GM23338 (cell line): ENCODE measurements around the gene TENM4. TPM values are rescaled to one million over a fixed set of nuclear protein-coding genes. Genes with fewer than 3 reads are reported as not detected.

ENCODE experiments used
- ATAC-seq: fragments of 200-7000 bp; cut with Tn5 transposase; 3 replicates; pipeline ENCODE4 v1.9.1; 2020
- DNase-seq: peaks from one replicate; pipeline ENCODE4 v3.0.0-alpha.2; 2015; ENCODE audit warnings: low spot score
- H2AFZ ChIP-seq: fragments of 200-600 bp; sonication (generic); 2 replicates; pipeline ENCODE4 v1.8.0; 2016; ENCODE audit warnings: antibody characterized with exemption, mild to moderate bottlenecking, moderate library complexity
- H3F3A ChIP-seq: fragments of 200-600 bp; sonication (generic); replicated peaks from 2 replicates; pipeline ENCODE4 v1.8.0; 2017; ENCODE audit warnings: antibody characterized with exemption, mixed run types, low read depth
- H3K27ac ChIP-seq: fragments of 200-600 bp; sonication (generic); 2 replicates; pipeline ENCODE4 v1.6.1; 2016; ENCODE audit warnings: low read depth
- H3K27me3 ChIP-seq: fragments of 200-600 bp; sonication (generic); 2 replicates; pipeline ENCODE4 v1.8.0; 2016; ENCODE audit warnings: mild to moderate bottlenecking, mixed run types, moderate library complexity; ENCODE audit not compliant: insufficient read depth
- H3K36me3 ChIP-seq: fragments of 200-600 bp; sonication (generic); 2 replicates; pipeline ENCODE4 v1.8.0; 2016; ENCODE audit warnings: mild to moderate bottlenecking; ENCODE audit not compliant: insufficient read depth
- H3K4me1 ChIP-seq: fragments of 200-600 bp; sonication (generic); 2 replicates; pipeline ENCODE4 v1.8.0; 2016; ENCODE audit warnings: mild to moderate bottlenecking, moderate library complexity; ENCODE audit not compliant: insufficient read depth
- H3K4me2 ChIP-seq: fragments of 200-600 bp; sonication (generic); 2 replicates; pipeline ENCODE4 v1.7.1; 2017; ENCODE audit warnings: mixed run types
- H3K4me3 ChIP-seq: fragments of 200-600 bp; sonication (generic); 2 replicates; pipeline ENCODE4 v1.6.1; 2016; ENCODE audit warnings: mixed run types
- H3K79me2 ChIP-seq: fragments of 200-600 bp; sonication (generic); replicated peaks from 2 replicates; pipeline ENCODE4 v1.8.0; 2017; ENCODE audit warnings: mild to moderate bottlenecking; ENCODE audit not compliant: insufficient read depth
- H3K9me2 ChIP-seq: fragments of 200-600 bp; sonication (generic); 2 replicates; pipeline ENCODE4 v1.8.0; 2017; ENCODE audit not compliant: insufficient read depth
- H4K20me1 ChIP-seq: fragments of 200-600 bp; sonication (generic); replicated peaks from 2 replicates; pipeline ENCODE4 v1.8.0; 2017; ENCODE audit warnings: mild to moderate bottlenecking; ENCODE audit not compliant: insufficient read depth
- H3K27ac Mint-ChIP-seq: 2 replicates; pipeline ENCODE4 v1.8.0; 2020; ENCODE audit warnings: inconsistent platforms, mild to moderate bottlenecking, moderate library complexity, mixed read lengths
- H3K27me3 Mint-ChIP-seq: 3 replicates; pipeline ENCODE4 v1.8.0; 2022; ENCODE audit warnings: low read depth, mild to moderate bottlenecking, moderate library complexity, mixed read lengths, inconsistent platforms; ENCODE audit not compliant: insufficient read depth, poor library complexity
- H3K36me3 Mint-ChIP-seq: 3 replicates; pipeline ENCODE4 v1.8.0; 2021; ENCODE audit warnings: low read depth, mild to moderate bottlenecking, inconsistent platforms, moderate library complexity, mixed read lengths
- H3K4me1 Mint-ChIP-seq: 3 replicates; pipeline ENCODE4 v1.8.0; 2020; ENCODE audit warnings: mild to moderate bottlenecking, inconsistent platforms, mixed read lengths
- H3K4me3 Mint-ChIP-seq: 3 replicates; pipeline ENCODE4 v1.8.0; 2021; ENCODE audit warnings: moderate library complexity, mild to moderate bottlenecking, inconsistent platforms, mixed read lengths
- H3K9me3 Mint-ChIP-seq: 3 replicates; pipeline ENCODE4 v1.8.0; 2020; ENCODE audit warnings: moderate library complexity, mild to moderate bottlenecking, inconsistent platforms, mixed read lengths
- CTCF ChIP-seq, 2 experiments: fragments of 200-600 bp in 1 of 2; sonication (generic) in 1 of 2; conservative IDR thresholded peaks; 2 replicates each; pipeline versions ENCODE4 v1.5.1 to v1.6.1; 2016 to 2017; ENCODE audit warnings: antibody characterized with exemption in 2 of 2, low read depth in 2 of 2, mild to moderate bottlenecking in 2 of 2, moderate library complexity in 1 of 2
- ETS1 ChIP-seq: IDR thresholded peaks from 2 replicates; pipeline ENCODE4 v1.6.1; 2016; ENCODE audit warnings: antibody characterized with exemption
- EZH2phosphoT487 ChIP-seq: fragments of 200-600 bp; sonication (generic); IDR thresholded peaks from one replicate; pipeline ENCODE4 v1.8.1; 2018; ENCODE audit warnings: antibody characterized with exemption; ENCODE audit not compliant: unreplicated experiment
- JUNB ChIP-seq: IDR thresholded peaks from one replicate; pipeline ENCODE4 v1.6.1; 2016; ENCODE audit warnings: antibody characterized with exemption; ENCODE audit not compliant: unreplicated experiment
- NANOG ChIP-seq: IDR thresholded peaks from 2 replicates; pipeline ENCODE4 v1.6.1; 2016; ENCODE audit warnings: antibody characterized with exemption, borderline replicate concordance
- POLR2AphosphoS5 ChIP-seq: IDR thresholded peaks from 2 replicates; pipeline ENCODE4 v1.6.1; 2016; ENCODE audit warnings: antibody characterized with exemption, low read depth
- STAT1 ChIP-seq: IDR thresholded peaks from one replicate; pipeline ENCODE4 v1.6.1; 2016; ENCODE audit warnings: antibody characterized with exemption; ENCODE audit not compliant: unreplicated experiment
- ZNF114 ChIP-seq: fragments of 250-450 bp; sonication (Bioruptor Pico); IDR thresholded peaks from 2 replicates; pipeline ENCODE4 v1.5.0; 2020; ENCODE audit warnings: mild to moderate bottlenecking, moderate library complexity
- ZNF331 ChIP-seq: fragments of 250-450 bp; sonication (Bioruptor Pico); IDR thresholded peaks from 2 replicates; pipeline ENCODE4 v1.5.0; 2020; ENCODE audit warnings: low read depth, mild to moderate bottlenecking, moderate library complexity
- polyA plus RNA-seq: library from polyadenylated mRNA; unstranded; fragments of >200 nt; fragmentation: Nextera tagmentation; extraction: Ambion mirVana; gene quantifications from 2 replicates; pipeline ENCODE4 v1.2.1, GENCODE V29; 2016
- total RNA-seq: library from RNA; depleted of rRNA; stranded (reverse); fragments of >200 nt; shearing (Covaris generic); gene quantifications from 2 replicates; pipeline ENCODE4 v1.2.3, GENCODE V29; 2014
- TF ChIP-seq, protein P1 (sequence below): fragments of 250-450 bp; sonication (Bioruptor Pico); IDR thresholded peaks from 2 replicates; pipeline ENCODE4 v1.5.0; 2020; ENCODE audit warnings: mild to moderate bottlenecking, moderate library complexity

TENM4 gene
- total and polyA plus RNA-seq, 2 experiments from 2014 or later = 7.3 TPM

DNA sequence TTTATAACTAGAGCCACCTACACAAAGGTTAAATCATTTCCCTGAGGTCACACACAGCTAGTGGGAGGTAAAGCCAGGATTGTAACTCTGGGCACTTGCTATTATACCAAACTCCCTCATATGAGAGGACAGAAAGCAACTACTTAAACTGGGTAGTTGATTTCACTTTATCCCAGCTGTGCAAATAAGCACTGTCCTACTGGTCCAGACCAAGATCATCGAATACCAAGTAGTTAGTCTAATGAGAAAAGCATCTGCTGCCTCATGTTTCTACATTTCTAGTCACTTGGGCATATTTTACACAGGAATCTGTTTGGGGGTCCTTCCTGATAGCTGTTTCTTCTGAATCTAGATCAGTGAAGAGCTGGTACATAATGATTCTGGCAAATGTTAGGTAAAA lies 687.5 kb downstream of the TENM4 start:
- Mint-ChIP-seq H3K36me3 (no peaks in the 10 kb centered on the region), H3K4me3 (no peak overlapping the region), H3K9me3 (no peaks in the 10 kb centered on the region), H3K27me3 (no peaks in the 10 kb centered on the region), H3K4me1 (no peaks in the 10 kb centered on the region), H3K27ac (no peak overlapping the region)
- no peak overlapping the region for H3K27ac ChIP-seq
- H4K20me1 ChIP-seq = no peaks in the 10 kb centered on the region
- H2AFZ ChIP-seq = no peak overlapping the region
- H3K36me3 ChIP-seq = no peaks in the 10 kb centered on the region
- H3K9me2 ChIP-seq = no peaks in the 10 kb centered on the region
- no peaks in the 10 kb centered on the region for H3F3A ChIP-seq
- TF ChIP-seq EZH2phosphoT487 (no peak), POLR2AphosphoS5 (no peak)
- no peaks in the 10 kb centered on the region for H3K27me3 ChIP-seq
- DNase-seq (no peak), ATAC-seq (no peak)
- H3K79me2 ChIP-seq = no peaks in the 10 kb centered on the region
- no peaks in the 10 kb centered on the region for H3K4me1 ChIP-seq
- no peak overlapping the region for H3K4me2 ChIP-seq
- H3K4me3 ChIP-seq = no peak overlapping the region

- H3K9me2 ChIP-seq = no peaks in the 10 kb centered on the region
- H3K27ac Mint-ChIP-seq = no peak overlapping the region
- DNase-seq (no peak), ATAC-seq (no peak)
- H3K79me2 ChIP-seq = no peaks in the 10 kb centered on the region
- no peak overlapping the region for H2AFZ ChIP-seq
- no peaks in the 10 kb centered on the region for H3K27me3 ChIP-seq
- no peak overlapping the region for H3K4me3 Mint-ChIP-seq
- no peak overlapping the region for H3K27ac ChIP-seq
- no peak overlapping the region for H3K4me2 ChIP-seq
- no peaks in the 10 kb centered on the region for H3K4me1 ChIP-seq
- no peaks in the 10 kb centered on the region for H4K20me1 ChIP-seq
- H3K36me3 ChIP-seq = no peaks in the 10 kb centered on the region
- no peaks in the 10 kb centered on the region for H3K9me3 Mint-ChIP-seq
- H3K36me3 Mint-ChIP-seq = no peaks in the 10 kb centered on the region
- no peak overlapping the region for H3K4me3 ChIP-seq
- no peaks in the 10 kb centered on the region for H3K27me3 Mint-ChIP-seq
- H3F3A ChIP-seq = no peaks in the 10 kb centered on the region
- H3K4me1 Mint-ChIP-seq = no peaks in the 10 kb centered on the region
- TF ChIP-seq ETS1 (no peak), CTCF (conservative IDR thresholded peaks at IDR 0.05; ENCODE audit: low read depth in 2 of 2) (no peak), STAT1 (no peak), ZNF331 (CRISPR knock-in tag) (no peak), POLR2AphosphoS5 (no peak), EZH2phosphoT487 (no peak), NANOG (no peak), ZNF114 (CRISPR knock-in tag) (no peak), JUNB (no peak)
- TF ChIP-seq, protein P1, sequence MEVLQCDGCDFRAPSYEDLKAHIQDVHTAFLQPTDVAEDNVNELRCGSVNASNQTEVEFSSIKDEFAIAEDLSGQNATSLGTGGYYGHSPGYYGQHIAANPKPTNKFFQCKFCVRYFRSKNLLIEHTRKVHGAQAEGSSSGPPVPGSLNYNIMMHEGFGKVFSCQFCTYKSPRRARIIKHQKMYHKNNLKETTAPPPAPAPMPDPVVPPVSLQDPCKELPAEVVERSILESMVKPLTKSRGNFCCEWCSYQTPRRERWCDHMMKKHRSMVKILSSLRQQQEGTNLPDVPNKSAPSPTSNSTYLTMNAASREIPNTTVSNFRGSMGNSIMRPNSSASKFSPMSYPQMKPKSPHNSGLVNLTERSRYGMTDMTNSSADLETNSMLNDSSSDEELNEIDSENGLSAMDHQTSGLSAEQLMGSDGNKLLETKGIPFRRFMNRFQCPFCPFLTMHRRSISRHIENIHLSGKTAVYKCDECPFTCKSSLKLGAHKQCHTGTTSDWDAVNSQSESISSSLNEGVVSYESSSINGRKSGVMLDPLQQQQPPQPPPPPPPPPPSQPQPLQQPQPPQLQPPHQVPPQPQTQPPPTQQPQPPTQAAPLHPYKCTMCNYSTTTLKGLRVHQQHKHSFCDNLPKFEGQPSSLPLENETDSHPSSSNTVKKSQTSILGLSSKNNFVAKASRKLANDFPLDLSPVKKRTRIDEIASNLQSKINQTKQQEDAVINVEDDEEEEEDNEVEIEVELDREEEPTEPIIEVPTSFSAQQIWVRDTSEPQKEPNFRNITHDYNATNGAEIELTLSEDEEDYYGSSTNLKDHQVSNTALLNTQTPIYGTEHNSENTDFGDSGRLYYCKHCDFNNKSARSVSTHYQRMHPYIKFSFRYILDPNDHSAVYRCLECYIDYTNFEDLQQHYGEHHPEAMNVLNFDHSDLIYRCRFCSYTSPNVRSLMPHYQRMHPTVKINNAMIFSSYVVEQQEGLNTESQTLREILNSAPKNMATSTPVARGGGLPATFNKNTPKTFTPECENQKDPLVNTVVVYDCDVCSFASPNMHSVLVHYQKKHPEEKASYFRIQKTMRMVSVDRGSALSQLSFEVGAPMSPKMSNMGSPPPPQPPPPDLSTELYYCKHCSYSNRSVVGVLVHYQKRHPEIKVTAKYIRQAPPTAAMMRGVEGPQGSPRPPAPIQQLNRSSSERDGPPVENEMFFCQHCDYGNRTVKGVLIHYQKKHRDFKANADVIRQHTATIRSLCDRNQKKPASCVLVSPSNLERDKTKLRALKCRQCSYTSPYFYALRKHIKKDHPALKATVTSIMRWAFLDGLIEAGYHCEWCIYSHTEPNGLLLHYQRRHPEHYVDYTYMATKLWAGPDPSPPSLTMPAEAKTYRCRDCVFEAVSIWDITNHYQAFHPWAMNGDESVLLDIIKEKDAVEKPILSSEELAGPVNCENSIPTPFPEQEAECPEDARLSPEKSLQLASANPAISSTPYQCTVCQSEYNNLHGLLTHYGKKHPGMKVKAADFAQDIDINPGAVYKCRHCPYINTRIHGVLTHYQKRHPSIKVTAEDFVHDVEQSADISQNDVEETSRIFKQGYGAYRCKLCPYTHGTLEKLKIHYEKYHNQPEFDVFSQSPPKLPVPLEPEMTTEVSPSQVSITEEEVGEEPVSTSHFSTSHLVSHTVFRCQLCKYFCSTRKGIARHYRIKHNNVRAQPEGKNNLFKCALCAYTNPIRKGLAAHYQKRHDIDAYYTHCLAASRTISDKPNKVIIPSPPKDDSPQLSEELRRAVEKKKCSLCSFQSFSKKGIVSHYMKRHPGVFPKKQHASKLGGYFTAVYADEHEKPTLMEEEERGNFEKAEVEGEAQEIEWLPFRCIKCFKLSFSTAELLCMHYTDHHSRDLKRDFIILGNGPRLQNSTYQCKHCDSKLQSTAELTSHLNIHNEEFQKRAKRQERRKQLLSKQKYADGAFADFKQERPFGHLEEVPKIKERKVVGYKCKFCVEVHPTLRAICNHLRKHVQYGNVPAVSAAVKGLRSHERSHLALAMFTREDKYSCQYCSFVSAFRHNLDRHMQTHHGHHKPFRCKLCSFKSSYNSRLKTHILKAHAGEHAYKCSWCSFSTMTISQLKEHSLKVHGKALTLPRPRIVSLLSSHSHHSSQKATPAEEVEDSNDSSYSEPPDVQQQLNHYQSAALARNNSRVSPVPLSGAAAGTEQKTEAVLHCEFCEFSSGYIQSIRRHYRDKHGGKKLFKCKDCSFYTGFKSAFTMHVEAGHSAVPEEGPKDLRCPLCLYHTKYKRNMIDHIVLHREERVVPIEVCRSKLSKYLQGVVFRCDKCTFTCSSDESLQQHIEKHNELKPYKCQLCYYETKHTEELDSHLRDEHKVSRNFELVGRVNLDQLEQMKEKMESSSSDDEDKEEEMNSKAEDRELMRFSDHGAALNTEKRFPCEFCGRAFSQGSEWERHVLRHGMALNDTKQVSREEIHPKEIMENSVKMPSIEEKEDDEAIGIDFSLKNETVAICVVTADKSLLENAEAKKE (CRISPR knock-in tag) = no peak
These were observed 688.3 kb downstream of the TENM4 start for GRCh38 chr11:78752494-78752893.
